Suprapubic skin (tissue), 4 donors: ENCODE measurements around the gene GAL3ST1. TPM values are rescaled to one million over a fixed set of nuclear protein-coding genes. Genes with fewer than 3 reads are reported as not detected.
"Not testable (repeated sequence)": the region's sequence is repeated elsewhere in the genome, so short reads cannot be mapped to it uniquely, and the experiment has no call there.

Source experiments
- DNase-seq, 2 donors: peaks; one replicate each; pipeline ENCODE4 v3.0.0-alpha.2; 2019; ENCODE audit warnings: low spot score in 2 of 2
- H3K27ac ChIP-seq: fragments of 200-600 bp; sonication (generic); one replicate; pipeline ENCODE4 v1.5.1; 2019
- H3K27me3 ChIP-seq: fragments of 200-600 bp; sonication (generic); one replicate; pipeline ENCODE4 v1.5.1; 2019
- H3K36me3 ChIP-seq: fragments of 200-600 bp; sonication (generic); one replicate; pipeline ENCODE4 v1.5.1; 2019
- H3K4me1 ChIP-seq: fragments of 200-600 bp; sonication (generic); one replicate; pipeline ENCODE4 v1.5.1; 2019
- H3K4me3 ChIP-seq: fragments of 200-600 bp; sonication (generic); one replicate; pipeline ENCODE4 v1.5.1; 2019; ENCODE audit warnings: mild to moderate bottlenecking
- H3K9me3 ChIP-seq: fragments of 200-600 bp; sonication (generic); one replicate; pipeline ENCODE4 v1.5.1; 2019
- EP300 ChIP-seq: sonication (generic); formaldehyde crosslinking; IDR thresholded peaks from one replicate; pipeline ENCODE4 v1.6.1; 2017; ENCODE audit warnings: antibody characterized with exemption
- POLR2A ChIP-seq, 2 donors: fragments of 450-650 bp; IDR thresholded peaks; one replicate each; pipeline ENCODE4 v1.6.1; 2017; ENCODE audit warnings: antibody characterized with exemption in 2 of 2, mild to moderate bottlenecking in 2 of 2, moderate library complexity in 2 of 2
- POLR2AphosphoS5 ChIP-seq, 3 donors: sonication (generic); formaldehyde crosslinking; IDR thresholded peaks; one replicate each; pipeline ENCODE4 v1.6.1; 2017; ENCODE audit warnings: antibody characterized with exemption in 3 of 3
- WGBS: methylation state at CpG from one replicate; pipeline ENCODE4 v1.1.5; 2018; 5-methylcytosine and 5-hydroxymethylcytosine counted together
- total RNA-seq, 4 donors: library from RNA; depleted of rRNA; stranded (reverse); fragments of >200 nt; gene quantifications; one replicate each; pipeline ENCODE4 v1.1.0, GENCODE V29; 2016
- TF ChIP-seq, protein P1 (sequence below), 2 donors: fragments of 200-600 bp in 1 of 2; fragments of 450-650 bp in 1 of 2; sonication (generic) in 1 of 2; IDR thresholded peaks; one replicate each; pipeline ENCODE4 v1.5.1; 2016 to 2019; ENCODE audit warnings: antibody characterized with exemption in 2 of 2, mild to moderate bottlenecking in 1 of 2, moderate library complexity in 1 of 2

GAL3ST1 gene
- total RNA-seq, 4 donors from 2014 or later = 1.2 to 3.7 (median 2.4) TPM

DNA sequence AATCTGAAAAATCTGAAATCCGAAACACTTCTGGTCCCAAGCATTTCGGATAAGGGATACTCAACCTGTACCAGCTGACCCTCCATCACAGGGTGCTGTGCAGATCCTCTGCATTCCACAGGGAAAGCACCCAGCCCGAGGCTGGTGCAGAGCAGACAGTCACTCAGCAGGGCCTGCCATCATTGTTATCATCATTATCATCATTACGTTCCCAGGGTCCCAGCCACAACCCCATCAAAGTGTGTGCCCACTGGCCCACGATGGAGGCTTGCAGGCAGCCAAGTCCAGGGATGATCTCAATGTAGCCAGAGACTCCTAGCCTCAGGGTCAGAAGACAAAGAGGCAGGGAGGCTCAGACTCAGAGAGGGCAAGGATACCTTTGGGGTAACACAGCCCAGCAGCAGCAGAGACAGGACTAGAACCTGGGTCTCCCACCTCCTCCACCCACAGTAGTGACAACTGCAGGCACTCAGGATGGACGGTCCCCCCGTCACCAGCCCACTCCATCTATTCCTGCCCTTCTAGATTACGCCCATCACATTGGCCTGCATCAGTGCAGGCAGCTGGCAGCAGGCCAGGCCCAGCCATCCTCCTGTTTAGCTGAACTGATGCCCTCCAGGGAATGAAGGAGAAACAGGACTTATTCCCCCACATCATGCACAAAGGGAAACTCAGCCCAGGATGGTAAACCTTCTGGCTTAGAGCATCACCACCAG is 10.3 kb downstream of the GAL3ST1 start:
- no peaks in the 10 kb centered on the region for H3K27me3 ChIP-seq
- TF ChIP-seq, protein P1, sequence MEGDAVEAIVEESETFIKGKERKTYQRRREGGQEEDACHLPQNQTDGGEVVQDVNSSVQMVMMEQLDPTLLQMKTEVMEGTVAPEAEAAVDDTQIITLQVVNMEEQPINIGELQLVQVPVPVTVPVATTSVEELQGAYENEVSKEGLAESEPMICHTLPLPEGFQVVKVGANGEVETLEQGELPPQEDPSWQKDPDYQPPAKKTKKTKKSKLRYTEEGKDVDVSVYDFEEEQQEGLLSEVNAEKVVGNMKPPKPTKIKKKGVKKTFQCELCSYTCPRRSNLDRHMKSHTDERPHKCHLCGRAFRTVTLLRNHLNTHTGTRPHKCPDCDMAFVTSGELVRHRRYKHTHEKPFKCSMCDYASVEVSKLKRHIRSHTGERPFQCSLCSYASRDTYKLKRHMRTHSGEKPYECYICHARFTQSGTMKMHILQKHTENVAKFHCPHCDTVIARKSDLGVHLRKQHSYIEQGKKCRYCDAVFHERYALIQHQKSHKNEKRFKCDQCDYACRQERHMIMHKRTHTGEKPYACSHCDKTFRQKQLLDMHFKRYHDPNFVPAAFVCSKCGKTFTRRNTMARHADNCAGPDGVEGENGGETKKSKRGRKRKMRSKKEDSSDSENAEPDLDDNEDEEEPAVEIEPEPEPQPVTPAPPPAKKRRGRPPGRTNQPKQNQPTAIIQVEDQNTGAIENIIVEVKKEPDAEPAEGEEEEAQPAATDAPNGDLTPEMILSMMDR (IDR thresholded peaks at IDR 0.05) = no peak
- TF ChIP-seq POLR2A (IDR thresholded peaks at IDR 0.05) = no peak
- no peak for TF ChIP-seq POLR2AphosphoS5 (IDR thresholded peaks at IDR 0.05)
- TF ChIP-seq EP300 = no peak
- no peak overlapping the region for H3K4me3 ChIP-seq
- DNase-seq = no peak
- WGBS = 72% methylated on average over 7 of the region's 8 CpGs
- H3K36me3 ChIP-seq = no peaks in the 10 kb centered on the region
- H3K27ac ChIP-seq = no peak overlapping the region
- H3K9me3 ChIP-seq = no peaks in the 10 kb centered on the region
- H3K4me1 ChIP-seq = no peaks in the 10 kb centered on the region

DNA sequence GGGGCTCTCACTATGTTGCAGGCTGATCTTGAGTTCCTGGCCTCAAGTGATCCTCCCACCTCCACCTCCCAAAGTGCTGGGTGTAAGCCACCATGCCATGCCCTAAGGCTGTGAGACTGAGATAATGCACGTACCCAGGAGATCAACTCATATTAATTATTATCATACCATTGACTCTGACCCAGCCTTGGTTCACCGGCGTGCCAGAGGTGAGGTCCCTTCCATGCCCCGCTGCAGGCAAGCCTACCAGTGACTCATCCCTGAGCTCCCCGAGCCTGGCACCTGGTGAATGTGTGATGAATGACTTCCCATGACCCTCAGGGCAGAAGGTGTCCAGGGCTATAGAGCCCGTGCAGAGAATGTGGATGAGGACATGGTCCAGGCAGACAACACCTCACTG is 12.1 kb downstream of the GAL3ST1 start:
- no peak overlapping the region for H3K4me3 ChIP-seq
- DNase-seq = no peak
- H3K27me3 ChIP-seq = no peaks in the 10 kb centered on the region
- no peaks in the 10 kb centered on the region for H3K4me1 ChIP-seq
- H3K27ac ChIP-seq = no peak overlapping the region
- no peaks in the 10 kb centered on the region for H3K9me3 ChIP-seq
- H3K36me3 ChIP-seq = no peaks in the 10 kb centered on the region
- TF ChIP-seq POLR2AphosphoS5 (IDR thresholded peaks at IDR 0.05) (no peak), POLR2A (IDR thresholded peaks at IDR 0.05) (no peak), EP300 (no peak)
- TF ChIP-seq, protein P1 (IDR thresholded peaks at IDR 0.05) = no peak
- 66% methylated on average over 6 of the region's 6 CpGs for WGBS

DNA sequence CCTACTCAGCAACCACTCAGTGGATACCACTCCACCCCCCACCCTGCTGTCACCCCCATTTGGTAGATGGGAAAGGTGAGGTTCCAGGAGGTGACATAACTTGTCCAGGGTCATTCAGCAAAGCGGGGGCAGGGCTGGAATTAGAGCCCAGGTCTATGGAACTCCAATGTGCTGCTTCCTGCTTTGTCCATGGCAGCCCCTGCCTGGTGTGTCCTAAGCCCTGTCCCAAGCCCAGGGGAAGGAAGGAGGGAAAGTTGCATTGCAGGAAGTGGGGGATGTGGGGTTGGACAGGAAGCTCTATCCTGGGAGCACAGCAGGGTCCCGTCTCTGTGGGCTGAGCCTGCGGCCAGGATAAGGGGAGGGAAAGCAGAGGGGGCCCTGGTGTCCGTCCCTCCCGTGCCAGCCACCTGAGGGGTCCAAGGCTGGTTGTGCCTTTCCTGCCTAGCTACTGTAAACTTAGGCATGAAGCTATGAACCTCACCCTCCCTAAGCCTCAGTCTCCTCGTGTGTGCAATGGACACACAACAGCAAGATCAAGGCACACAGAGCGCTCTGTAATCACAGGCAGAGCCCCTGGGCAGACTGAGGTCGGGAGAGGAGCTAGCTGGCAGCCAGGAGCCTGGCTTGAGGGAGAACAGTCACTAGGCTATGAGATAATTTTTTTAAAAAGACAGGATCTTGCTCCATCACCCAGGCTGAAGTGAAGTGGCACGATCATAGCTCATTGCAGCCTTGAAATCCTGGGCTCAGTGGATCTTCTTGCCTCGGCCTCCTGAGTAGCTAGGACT is 12.9 kb downstream of the GAL3ST1 start:
- DNase-seq = no peak
- Histone ChIP-seq H3K9me3 (no peaks in the 10 kb centered on the region), H3K36me3 (no peaks in the 10 kb centered on the region), H3K4me3 (no peak overlapping the region), H3K27ac (no peak overlapping the region), H3K27me3 (no peaks in the 10 kb centered on the region), H3K4me1 (no peaks in the 10 kb centered on the region)
- TF ChIP-seq, protein P1 (IDR thresholded peaks at IDR 0.05) = no peak
- TF ChIP-seq POLR2A (IDR thresholded peaks at IDR 0.05) (no peak), POLR2AphosphoS5 (IDR thresholded peaks at IDR 0.05) (no peak), EP300 (no peak)
- WGBS = 82% methylated on average over 3 of the region's 10 CpGs

DNA sequence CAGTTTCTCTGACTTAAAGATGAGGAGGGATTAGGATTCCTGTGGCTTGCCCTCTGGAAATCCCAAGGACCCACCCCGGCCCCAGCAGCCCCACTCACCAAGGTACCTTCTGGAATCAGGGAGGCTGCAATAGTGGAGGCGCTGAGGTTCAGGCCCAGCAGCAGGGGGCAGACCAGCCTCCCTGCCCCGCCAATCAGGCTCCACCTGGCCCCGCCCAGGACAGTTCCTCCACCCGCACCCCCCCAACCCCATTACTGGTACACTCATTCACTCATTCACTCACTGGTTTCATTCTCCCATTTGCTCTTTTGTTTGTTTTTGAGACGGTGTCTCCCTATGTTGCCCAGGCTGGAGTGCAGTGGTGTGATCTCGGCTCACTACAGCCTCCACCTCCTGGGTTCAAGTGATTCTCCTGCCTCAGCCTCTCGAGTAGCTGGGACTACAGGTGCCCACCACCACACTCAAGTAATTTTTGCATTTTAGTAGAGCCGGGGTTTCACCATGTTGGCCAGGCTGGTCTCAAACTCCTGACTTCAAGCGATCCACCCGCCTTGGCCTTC is 13.7 kb downstream of the GAL3ST1 start:
- H3K4me1 ChIP-seq = not testable (repeated sequence)

DNA sequence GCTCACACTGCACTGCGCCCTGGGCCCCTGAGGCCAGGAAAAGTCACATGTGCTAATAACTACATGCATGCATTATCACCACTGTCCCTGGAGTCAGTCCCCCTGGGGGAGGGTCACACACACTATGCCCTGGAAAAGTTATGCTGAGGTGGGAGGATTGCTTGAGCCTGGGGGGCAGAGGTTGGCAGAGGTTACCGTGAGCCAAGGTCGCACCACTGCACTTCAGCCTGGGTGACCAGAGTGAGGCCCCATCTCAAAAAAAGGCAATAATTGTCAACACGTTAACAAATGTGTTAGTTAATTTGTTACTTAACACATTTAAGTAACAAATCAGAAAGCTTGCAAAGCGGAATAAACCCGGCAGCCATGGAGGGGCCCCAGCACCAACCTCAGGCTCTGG is 14.6 kb downstream of the GAL3ST1 start:
- no peak for DNase-seq
- no peaks in the 10 kb centered on the region for H3K9me3 ChIP-seq
- WGBS = 77% methylated on average over 6 of the region's 6 CpGs
- TF ChIP-seq POLR2AphosphoS5 (IDR thresholded peaks at IDR 0.05) = no peak
- no peak for TF ChIP-seq EP300
- no peak for TF ChIP-seq POLR2A (IDR thresholded peaks at IDR 0.05)
- TF ChIP-seq, protein P1 (IDR thresholded peaks at IDR 0.05) = no peak
- no peaks in the 10 kb centered on the region for H3K4me1 ChIP-seq
- H3K27me3 ChIP-seq = no peaks in the 10 kb centered on the region
- H3K27ac ChIP-seq = no peak overlapping the region
- no peaks in the 10 kb centered on the region for H3K36me3 ChIP-seq
- H3K4me3 ChIP-seq = no peak overlapping the region

More for the DNA sequence above, 13.7 kb downstream of the GAL3ST1 start:
- not testable (repeated sequence) for DNase-seq, H3K4me3 ChIP-seq, H3K9me3 ChIP-seq, H3K36me3 ChIP-seq, H3K27me3 ChIP-seq, H3K27ac ChIP-seq
- 87% methylated on average over 11 of the region's 11 CpGs for WGBS
